Measurements from ENCODE around the gene TOMM5. TPM values are rescaled to one million over a fixed set of nuclear protein-coding genes. Genes with fewer than 3 reads are reported as not detected.

TOMM5 gene
- total RNA-seq, 4 donors from 2014 or later = 14.3 to 70.3 (median 63.1) TPM

DNA sequence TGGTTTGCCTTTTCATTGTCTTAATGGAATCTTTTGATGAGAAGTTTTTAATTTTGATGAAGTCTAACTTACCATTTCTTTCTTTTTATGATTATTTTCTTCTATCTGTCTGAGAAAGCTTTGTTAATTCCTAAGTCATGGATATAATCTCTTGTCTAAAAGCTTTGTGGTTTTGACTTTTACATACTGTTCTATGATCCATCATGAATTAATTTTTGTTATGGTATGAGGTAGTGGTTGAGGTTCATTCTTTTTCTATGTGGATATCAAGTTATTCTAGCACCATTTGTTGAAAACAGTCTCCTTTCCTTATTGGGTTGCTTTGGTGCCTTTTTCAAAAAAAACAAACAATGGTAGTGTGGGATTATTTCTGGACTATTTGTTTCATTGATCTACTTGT, 36.6 kb downstream of the TOMM5 start:
- Histone ChIP-seq H3K36me3 (no peaks in the 10 kb centered on the region), H3K27me3 (no peaks in the 10 kb centered on the region), H3K9me3 (no peaks in the 10 kb centered on the region), H3K4me3 (no peak overlapping the region), H3K4me1 (no peaks in the 10 kb centered on the region), H3K27ac (no peak overlapping the region)
- intact Hi-C loops (cut with DNase I; ENCODE audit: low total_unique reads) (no loop called here), in situ Hi-C loops (cut with MboI; ENCODE audit: low pct_ligation_motif_present in 1 of 4, low pct_unique_long_range_greater_than_20kb in 1 of 4, low sequenced_read_pairs in 3 of 4) (no loop called here)
- TF ChIP-seq POLR2AphosphoS5 (IDR thresholded peaks at IDR 0.05) (no peak), EP300 (IDR thresholded peaks at IDR 0.05; ENCODE audit: low read depth) (no peak), POLR2A (IDR thresholded peaks at IDR 0.05) (no peak)
- TF ChIP-seq, protein P1, sequence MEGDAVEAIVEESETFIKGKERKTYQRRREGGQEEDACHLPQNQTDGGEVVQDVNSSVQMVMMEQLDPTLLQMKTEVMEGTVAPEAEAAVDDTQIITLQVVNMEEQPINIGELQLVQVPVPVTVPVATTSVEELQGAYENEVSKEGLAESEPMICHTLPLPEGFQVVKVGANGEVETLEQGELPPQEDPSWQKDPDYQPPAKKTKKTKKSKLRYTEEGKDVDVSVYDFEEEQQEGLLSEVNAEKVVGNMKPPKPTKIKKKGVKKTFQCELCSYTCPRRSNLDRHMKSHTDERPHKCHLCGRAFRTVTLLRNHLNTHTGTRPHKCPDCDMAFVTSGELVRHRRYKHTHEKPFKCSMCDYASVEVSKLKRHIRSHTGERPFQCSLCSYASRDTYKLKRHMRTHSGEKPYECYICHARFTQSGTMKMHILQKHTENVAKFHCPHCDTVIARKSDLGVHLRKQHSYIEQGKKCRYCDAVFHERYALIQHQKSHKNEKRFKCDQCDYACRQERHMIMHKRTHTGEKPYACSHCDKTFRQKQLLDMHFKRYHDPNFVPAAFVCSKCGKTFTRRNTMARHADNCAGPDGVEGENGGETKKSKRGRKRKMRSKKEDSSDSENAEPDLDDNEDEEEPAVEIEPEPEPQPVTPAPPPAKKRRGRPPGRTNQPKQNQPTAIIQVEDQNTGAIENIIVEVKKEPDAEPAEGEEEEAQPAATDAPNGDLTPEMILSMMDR (IDR thresholded peaks at IDR 0.05) = no peak
- DNase-seq = no peak

DNA sequence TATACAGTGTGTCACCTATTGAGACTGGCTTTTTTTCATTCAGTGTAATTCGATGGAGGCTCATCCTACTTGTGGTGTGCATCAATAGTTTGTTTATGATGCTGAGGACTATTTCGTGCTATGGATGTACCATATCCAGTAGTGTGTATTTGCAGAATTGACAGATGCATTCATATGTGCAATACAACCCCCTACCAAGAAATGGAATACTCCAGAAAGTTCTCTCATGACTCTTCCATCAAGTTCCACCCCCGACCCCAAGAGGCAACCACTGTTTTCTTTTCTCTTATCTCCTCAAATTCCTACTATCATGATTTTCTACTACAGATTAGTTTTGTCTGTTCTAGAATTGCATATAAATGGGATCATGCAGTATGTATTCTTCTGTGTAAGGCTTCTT, 38.1 kb downstream of the TOMM5 start:
- Histone ChIP-seq H3K36me3 (no peaks in the 10 kb centered on the region), H3K27me3 (no peaks in the 10 kb centered on the region), H3K4me1 (no peaks in the 10 kb centered on the region), H3K4me3 (no peak overlapping the region), H3K27ac (no peak overlapping the region), H3K9me3 (no peaks in the 10 kb centered on the region)
- no peak for DNase-seq
- intact Hi-C loops (cut with DNase I; ENCODE audit: low total_unique reads) (no loop called here), in situ Hi-C loops (cut with MboI; ENCODE audit: low pct_ligation_motif_present in 1 of 4, low pct_unique_long_range_greater_than_20kb in 1 of 4, low sequenced_read_pairs in 3 of 4) (no loop called here)
- WGBS, 2 donors (ENCODE audit: low coverage in 1 of 2) = 94 to 100% methylated on average over 2 to 3 of the region's 3 CpGs
- TF ChIP-seq EP300 (IDR thresholded peaks at IDR 0.05; ENCODE audit: low read depth) = no peak
- no peak for TF ChIP-seq POLR2A (IDR thresholded peaks at IDR 0.05)
- TF ChIP-seq, protein P1 (IDR thresholded peaks at IDR 0.05) = no peak
- TF ChIP-seq POLR2AphosphoS5 (IDR thresholded peaks at IDR 0.05) = no peak

DNA sequence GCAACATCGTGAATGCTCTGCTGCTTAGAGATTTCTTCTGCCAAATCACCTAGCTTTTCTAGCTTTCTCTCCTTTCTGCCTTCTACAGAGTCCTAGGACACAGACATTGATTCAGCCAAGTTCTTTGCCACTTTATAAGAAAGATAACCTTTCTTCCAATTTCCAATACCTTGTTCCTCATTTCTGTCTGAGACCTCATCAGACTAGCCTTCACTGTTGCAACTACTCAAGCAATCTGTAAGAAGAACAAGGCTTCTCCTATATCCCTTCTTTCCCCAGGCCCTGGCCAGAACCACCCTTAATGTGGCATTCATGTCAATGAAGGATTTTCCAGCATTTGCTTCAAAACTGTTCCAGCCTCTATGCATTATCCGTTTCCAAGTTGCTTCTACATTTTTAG, 40.5 kb downstream of the TOMM5 start:
- Histone ChIP-seq H3K36me3 (no peaks in the 10 kb centered on the region), H3K27me3 (no peaks in the 10 kb centered on the region), H3K27ac (no peak overlapping the region), H3K9me3 (no peaks in the 10 kb centered on the region), H3K4me1 (no peaks in the 10 kb centered on the region), H3K4me3 (no peak overlapping the region)
- DNase-seq = no peak
- TF ChIP-seq EP300 (IDR thresholded peaks at IDR 0.05; ENCODE audit: low read depth) (no peak), POLR2AphosphoS5 (IDR thresholded peaks at IDR 0.05) (no peak), POLR2A (IDR thresholded peaks at IDR 0.05) (no peak)
- TF ChIP-seq, protein P1 (IDR thresholded peaks at IDR 0.05) = no peak
- 91 to 100% methylated on average over 2 of the region's 2 CpGs for WGBS, 2 donors (ENCODE audit: low coverage in 1 of 2)
- intact Hi-C loops (cut with DNase I; ENCODE audit: low total_unique reads) = no loop called here
- in situ Hi-C loops (cut with MboI; ENCODE audit: low pct_ligation_motif_present in 1 of 4, low pct_unique_long_range_greater_than_20kb in 1 of 4, low sequenced_read_pairs in 3 of 4) = no loop called here

DNA sequence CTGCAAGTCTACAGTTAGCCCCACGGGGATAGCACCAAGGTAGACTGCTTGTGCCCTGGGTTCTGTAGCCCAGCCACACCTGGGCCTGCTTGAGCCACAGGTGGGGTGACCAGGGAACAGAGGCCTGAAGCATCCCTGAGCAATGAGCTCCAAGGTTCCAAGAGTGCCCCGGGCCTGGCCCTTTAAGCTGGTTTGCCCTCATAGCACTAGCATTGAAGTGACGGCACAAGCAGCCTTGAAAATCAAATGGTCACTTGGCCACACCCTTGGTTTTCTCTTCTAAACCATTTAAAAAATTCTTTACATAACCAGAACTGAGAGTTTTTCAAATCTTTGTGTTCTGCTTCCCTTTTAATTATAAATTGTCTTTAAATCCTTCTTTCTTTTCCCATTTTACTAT, 40.9 kb downstream of the TOMM5 start:
- no peak overlapping the region for H3K27ac ChIP-seq
- H3K9me3 ChIP-seq = no peaks in the 10 kb centered on the region
- no peaks in the 10 kb centered on the region for H3K27me3 ChIP-seq
- WGBS, 2 donors (ENCODE audit: low coverage in 1 of 2) = 58 to 82% methylated on average over 2 of the region's 3 CpGs
- no peak overlapping the region for H3K4me3 ChIP-seq
- TF ChIP-seq POLR2AphosphoS5 (IDR thresholded peaks at IDR 0.05) (no peak), POLR2A (IDR thresholded peaks at IDR 0.05) (no peak), EP300 (IDR thresholded peaks at IDR 0.05; ENCODE audit: low read depth) (no peak)
- TF ChIP-seq, protein P1 (IDR thresholded peaks at IDR 0.05) = no peak
- H3K4me1 ChIP-seq = no peaks in the 10 kb centered on the region
- in situ Hi-C loops (cut with MboI; ENCODE audit: low pct_ligation_motif_present in 1 of 4, low pct_unique_long_range_greater_than_20kb in 1 of 4, low sequenced_read_pairs in 3 of 4) (no loop called here), intact Hi-C loops (cut with DNase I; ENCODE audit: low total_unique reads) (no loop called here)
- DNase-seq = no peak
- H3K36me3 ChIP-seq = no peaks in the 10 kb centered on the region
